GM19238 (cell line): ENCODE data around the gene TMCO6.
A peak's percentile ranks its signal among the peaks of the same experiment; 100 is the strongest.
"Not testable (repeated sequence)": the region's sequence is repeated elsewhere in the genome, so short reads cannot be mapped to it uniquely, and the experiment has no call there.

Source experiments
- DNase-seq: peaks from one replicate; pipeline ENCODE4 v3.0.0; 2011; ENCODE audit warnings: low spot score; ENCODE audit not compliant: insufficient read length

Gene TMCO6

DNA sequence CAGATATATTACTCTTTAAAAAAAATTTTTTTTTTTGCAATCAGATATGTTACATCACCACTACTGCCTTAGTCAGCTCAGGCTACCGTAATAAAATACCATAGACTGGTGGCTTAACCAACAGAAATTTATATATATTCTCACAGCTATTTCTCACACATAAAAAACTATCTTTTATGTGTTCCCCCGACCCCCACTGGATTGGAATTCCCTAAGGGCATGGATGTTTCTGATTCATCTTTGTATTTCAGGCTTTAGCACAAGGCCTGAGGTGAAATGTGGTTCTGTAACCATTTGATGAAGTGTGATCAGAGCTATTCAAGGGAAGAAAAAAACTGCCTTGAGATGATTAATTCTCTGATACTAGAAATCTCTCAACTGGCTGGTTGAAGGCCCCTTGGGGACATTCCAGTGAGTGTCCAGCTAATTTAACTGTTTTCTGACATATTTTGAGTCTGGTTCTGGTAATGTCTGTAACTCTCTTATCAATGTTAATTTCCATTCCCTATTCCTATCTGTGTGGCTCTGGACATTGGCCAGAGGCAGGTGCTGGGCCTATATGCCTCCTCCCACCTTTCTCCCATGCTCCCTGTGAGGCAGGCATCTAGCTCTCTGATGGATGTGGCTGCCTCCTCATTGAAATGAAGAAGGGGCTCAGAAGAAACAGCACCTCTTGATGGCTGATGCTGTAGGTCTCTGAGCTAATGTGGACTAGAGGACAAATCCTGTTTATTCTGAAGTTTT, 8.8 kb upstream of the TMCO6 start:
- no peak for DNase-seq

DNA sequence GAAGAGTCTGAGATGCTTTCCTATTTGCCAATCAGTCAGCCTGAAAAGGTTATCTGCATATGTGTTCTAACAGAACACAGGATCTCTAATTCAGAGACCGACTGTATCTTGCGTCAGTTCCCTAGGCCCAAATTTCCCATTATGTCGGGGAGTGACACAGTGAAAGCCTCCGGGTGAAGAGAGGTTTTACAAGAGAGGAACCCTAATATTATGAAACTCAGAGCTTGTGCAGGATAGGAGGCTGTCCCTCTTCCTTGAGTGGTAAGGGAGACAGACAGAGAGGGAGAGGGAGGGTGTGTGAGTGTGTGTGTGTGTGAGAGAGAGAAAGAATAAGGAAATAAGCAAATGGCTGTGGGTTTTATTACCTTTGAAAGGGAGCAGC, 8.2 kb upstream of the TMCO6 start:
- DNase-seq: no peak

DNA sequence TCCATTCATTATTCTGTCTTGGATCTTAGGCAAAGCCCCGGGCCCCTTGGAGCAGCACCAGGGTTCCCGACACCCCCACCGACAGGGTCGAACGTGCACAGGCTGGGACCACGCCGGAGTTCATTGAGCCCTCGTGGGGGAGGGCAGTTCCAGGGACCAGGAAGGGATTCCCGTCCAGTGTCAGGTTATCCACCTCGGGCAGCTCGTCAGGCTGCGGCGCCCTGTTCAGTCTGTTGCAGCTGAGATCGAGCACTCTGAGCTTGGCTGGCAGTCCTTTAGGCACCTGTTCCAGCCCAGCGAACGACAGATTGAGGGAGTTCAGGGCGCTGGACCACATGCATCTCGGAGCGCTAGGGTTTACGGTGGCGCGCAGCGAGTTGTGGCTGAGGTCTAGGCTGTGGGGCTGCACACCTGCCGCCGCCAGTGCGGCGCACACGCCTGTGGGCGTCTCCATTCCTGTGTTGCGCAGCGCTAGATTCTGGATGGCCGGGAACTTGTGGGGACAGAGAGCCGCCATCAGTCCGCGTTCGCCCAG, 7.4 kb upstream of the TMCO6 start:
- no peak for DNase-seq

DNA sequence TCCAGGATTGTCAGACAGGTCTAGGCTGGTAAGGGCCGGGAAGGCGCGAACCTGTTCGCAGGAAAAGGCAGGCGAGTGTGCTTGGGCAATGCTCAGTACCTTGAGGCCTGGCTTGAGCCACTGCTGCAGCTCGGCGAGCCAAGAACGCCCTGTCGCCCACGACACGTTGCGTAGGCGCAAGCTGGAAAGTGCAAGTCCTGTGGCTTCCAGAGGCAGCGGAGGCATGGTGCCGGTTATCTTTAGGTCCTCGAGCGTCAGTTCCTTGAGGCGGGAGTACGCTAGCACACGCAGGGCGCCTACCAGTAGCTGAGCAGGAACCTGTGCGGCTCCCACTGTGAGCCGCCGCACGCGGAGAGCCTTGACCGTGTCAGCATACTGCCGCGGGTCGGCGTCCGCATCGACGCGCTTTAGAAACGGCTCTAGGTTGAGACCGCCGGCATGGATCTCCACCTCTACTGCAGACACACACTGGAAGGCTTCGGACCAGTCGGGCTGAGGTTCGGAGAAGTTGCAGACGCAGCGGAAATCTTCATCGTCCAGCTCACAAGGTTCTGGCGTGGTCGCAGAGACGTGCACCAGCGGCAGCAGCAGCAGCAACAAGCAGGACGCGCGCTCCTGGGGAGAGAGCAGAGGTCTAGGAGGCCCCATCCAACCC, 6.8 kb upstream of the TMCO6 start:
- peak; percentile 18 for DNase-seq

DNA sequence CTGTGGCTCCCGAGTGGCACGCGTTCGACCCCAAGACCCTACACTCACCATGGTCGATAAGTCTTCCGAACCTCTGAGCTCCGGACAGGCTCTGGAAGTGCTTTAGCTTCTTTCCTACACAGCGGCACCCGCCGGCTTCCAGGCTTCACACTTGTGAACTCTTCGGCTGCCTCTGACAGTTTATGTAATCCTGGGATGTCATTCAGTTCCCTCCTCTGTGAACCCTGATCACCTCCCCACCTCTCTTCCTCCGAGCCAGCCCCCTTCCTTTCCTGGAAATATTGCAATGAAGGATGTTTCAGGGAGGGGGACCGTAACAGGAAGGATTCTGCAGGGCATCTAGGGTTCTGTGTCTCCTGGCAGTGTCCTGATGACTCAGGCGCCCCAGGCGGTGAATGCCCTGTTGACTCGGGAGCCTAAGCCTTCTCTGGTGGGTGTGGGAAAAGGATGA, 6.2 kb upstream of the TMCO6 start, which contains the start of gene CD14:
TSS of gene CD14 (minus strand) at position 155 of the 451 bp plus-strand sequence. CDS start at position 51, 104 bp downstream.
- DNase-seq: no peak

DNA sequence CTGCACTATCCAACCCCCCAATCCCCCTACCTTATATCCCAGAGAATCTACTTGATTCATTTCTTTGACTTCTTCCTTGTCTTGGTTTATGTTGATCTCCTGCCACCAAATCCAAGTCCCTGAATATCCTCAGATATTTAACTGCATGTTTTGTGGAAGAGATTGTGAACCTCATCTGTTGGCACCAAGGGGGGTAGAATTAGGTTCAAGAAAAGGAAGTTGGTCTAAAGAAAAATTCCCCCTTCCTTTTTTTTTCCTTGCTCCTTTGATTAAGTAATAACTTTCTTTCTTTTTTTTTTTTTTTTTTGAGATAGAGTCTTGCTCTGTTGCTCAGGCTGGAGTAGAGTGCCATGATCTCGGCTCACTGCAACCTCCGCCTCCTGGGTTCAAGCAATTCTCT, 5.8 kb upstream of the TMCO6 start:
- DNase-seq: no peak

DNA sequence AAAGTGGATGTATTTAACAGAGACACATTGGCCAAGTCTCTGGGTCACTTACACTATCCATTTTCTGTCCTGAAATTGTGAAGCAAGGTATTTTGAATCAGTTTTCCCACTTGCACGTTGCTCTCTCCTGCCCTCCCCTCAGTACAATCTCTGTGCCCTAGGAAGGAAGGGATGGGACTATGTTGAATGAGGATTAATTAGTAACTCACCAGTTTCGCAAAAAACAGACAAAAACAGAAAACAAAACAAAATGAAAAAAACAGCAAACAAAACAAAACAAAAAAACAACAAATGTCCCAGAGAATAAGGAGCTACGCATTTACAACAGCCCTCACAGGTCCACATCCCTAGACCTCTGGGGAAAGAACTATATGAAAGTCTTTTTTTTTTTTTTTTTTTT, 5.1 kb upstream of the TMCO6 start:
- no peak for DNase-seq

DNA sequence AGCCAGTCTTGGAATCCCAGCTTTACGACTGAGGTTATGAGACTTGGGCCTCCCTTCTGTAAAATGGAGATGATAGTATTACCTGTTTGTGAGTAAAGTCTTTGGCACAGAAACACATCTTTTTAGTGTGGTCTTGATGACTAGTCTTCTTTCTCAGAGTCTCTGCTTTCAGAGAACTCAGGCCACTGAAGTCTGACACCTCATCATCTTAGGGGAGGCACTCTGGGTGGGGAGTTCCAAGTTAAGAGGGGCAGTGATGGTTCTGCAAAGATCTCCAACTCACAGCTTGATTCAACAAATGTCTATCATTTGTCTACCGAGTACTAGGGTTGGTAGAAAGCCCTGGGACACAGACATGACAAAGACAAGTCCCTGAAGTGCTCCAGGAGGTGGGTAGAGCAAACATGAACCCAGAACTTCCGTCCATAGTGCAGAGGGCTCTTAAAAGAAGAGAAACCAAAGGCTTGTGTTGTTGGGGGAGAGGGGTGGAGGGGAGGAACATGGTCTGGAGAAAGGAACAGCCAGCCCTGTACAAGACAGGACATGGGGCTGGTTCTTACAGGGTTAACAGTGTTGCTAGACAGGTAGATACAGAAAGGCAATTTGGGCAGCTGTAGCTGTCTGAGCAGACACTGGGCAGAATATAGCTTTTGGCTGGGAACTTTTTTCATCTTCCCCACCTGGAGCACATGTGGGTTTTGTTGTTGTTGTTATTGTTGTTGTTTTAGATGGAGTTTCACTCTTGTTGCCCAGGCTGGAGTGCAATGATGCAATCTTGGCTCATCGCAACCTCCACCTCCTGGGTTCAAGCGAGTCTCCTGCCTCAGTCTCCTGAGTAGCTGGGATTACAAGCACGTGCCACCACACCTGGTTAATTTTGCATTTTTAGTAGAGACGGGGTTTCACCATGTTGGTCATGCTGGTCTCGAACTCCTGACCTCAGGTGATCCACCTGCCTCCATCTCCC, 3.7 kb upstream of the TMCO6 start:
- no peak for DNase-seq

DNA sequence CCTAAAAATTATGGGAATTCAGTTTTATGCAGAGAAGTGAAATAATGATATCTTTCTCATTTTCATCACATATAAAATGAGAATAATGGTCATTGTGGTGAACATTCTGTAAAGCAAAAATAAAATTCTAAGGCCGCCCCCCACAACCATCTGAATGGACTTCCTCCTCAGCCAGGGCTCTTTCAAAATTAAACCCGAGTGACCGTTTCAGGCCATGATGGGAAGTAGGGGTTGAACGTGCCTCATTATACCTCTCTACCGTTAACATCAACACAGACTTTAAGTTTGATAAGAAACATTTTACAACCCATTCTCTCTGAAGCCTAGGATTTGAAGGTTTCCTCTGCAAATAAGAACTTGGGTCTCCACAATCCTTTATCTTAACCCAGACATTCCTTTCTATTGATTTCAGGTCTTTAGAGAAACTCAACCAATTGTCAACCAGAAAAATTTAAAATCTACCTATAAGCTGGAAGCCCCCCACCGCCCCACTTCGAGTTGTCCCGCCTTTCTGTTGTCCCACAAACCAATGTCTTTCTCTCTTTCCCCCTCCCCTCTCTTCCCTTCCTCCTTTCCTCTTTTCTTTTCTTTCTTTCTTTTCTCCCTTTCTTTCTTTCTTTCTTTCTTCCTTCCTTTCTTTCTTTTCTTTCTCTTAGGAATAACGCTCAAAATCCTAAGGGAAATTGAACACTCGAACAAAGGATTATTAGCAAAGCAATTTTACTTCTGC, 1.7 kb upstream of the TMCO6 start:
- no peak for DNase-seq

DNA sequence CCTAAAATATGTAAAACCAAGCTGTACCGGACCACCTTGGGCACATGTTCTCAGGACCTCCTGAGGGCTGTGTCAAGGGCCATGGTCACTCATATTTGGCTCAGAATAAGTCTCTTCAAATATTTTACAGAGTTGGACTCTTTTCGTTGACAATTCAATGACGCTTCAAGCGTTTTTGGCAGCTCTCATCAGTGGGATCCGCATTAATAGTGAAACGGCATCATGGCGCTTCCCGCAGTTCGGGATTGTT, 428 bp upstream of the TMCO6 start:
- DNase-seq: not testable (repeated sequence)

DNA sequence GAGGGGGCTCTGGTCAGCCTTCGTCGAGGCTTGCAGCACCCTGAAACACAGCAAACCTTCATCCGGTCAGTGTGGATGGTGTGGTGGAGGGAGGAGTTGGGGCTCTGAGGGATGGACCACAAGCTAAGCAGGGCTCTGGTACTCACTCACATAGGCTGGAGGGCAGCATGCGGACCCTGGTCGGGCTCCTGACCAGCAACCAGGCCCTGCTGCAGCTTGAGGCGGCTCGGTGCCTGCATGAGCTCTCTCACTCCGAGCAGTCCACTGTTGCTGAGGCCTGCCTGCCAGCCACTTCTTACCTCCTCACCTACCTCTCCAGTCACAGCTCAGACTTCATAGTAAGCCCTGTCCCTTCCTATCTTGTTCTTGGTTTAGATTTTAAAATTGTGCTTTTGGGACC, 2.5 kb downstream of the TMCO6 start:
- no peak for DNase-seq

DNA sequence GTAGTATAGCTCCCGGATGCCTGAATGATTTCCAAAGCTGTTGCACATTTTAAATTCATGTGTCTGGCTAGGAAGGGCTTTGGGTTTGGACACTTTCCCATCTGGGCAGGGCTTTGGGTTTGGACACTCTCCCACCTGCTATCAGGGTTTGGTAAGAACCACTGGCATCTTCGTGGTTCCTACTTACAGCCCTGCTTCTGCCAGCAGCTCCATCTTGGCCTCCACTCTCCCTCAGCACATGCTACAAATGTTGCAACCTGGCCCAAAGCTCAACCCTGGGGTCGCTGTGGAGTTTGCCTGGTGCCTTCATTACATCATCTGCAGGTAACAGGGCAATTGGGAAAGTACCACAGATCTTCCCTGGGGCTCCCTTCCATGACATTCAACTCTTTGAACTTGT, 3.5 kb downstream of the TMCO6 start:
- DNase-seq: no peak

DNA sequence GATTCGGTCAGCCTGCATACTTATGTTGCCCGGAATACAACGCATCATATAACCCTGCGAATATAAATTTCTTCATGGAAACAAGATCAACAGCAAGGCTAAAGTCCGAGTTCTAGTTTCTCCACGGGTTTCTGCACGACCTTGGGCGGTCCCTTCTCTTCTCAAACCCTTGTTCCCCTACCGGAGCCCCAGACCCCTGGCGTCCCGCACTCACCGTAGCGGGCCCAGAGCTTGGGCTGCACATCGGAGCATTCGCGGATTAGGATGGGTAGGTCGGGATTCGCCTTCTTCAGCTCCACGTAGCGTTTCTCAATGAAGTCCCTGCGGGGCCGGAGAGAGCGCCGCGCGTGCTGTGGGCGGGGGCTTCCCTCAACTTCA, 7.8 kb downstream of the TMCO6 start:
- DNase-seq: no peak

DNA sequence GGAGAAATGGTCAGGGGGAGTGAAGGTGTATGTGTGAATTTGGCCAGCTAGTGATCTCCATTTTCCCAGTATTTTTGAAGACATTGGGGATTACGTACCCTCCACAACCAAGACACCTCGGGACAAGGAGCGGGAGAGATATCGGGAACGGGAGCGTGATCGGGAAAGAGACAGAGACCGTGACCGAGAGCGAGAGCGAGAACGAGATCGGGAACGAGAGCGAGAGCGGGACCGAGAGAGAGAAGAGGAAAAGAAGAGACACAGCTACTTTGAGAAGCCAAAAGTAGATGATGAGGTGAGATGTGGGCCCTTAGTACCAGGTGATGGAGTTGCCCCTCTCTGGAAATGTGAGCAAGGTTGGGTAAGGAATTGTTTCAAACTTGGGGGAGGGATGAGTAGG, 19.6 kb downstream of the TMCO6 start:
- no peak for DNase-seq

DNA sequence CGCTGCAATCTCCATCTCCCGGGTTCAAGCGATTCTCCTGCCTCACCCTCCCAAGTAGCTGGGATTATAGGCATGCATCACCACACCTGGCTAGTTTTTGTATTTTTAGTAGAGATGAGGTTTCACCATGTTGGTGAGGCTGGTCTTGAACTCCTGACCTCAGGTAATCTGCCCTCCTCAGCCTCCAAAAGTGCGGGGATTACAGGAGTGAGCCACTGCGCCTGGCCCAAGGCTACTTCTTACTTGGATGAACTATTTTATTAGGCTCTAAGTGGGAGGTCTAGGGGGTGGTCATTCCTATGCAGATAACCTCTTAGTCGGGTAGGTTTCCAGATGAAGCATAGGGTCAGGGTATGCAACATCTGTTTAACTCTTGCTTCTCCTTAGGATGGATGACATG, 21.1 kb downstream of the TMCO6 start:
- DNase-seq: not testable (repeated sequence)

DNA sequence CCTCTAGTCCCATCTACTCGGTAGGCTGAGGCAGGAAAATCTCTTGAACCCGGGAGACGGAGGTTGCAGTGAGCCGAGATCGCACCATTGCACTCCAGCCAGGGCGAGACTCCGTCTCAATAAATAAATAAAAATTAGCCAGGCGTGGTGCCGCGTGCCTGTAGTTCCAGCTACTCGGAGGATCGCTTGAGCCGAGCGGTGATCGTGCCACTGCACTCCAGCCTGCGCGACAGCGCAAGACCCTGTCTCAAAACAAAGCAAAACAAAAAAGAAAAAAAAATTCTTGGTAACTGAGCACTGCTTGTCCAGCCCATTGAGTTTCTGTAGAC, 24.7 kb downstream of the TMCO6 start:
- no peak for DNase-seq

DNA sequence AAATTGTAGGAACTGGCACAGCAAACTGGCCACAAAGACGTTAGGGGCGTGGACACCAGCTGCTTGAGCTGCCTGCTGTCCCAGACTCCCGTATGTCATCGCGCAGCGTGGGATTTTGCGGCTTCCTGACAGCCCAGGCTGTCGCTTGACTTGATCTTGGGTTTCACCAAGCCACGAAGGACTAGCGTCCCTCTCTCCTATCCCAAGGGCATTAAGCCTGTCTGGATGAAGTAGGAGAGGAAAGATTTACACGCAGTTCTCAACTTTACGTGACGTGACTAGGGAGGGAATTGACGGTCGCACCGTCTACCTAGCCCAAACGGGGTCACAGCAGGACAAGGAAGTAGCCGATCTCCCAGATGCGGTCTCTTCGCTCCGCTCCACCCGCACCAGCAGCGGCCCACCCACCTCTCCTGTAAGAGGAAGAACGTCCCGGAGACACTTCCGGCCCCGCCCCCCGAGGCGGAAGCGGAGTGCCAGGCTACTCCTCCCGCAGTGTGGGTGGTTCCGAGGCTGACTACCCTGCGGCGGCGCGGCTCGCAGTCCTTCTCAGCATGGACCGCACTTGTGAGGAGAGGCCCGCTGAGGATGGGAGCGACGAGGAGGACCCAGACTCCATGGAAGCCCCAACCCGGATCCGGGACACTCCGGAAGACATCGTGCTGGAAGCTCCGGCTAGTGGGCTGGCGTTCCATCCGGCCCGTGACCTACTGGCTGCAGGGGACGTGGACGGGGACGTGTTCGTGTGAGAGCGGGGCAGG, 25.3 kb downstream of the TMCO6 start, which contains the start of gene WDR55:
TSS of gene WDR55 (plus strand) at position 546 of the 761 bp plus-strand sequence. CDS start at position 555, 9 bp downstream.
- DNase-seq: peak; percentile 90

DNA sequence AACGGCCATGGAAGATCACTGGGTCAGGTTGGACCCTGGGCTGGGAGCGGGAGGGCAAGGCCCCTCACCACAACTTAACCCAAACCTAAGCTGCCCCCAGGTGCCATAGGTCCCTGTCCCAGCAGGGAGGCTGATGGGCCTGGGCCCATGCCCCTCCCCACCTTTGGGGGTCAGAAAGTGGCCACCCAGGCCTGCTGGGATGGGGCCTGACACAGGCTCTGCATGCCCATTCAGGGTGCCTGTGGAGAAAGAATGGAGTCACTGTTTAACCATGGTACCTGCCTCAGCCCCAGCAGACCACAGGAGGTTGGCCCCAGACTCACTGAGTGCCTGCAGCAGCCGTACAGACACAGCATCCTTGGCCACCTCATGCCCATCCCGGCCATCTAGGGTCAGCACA, 31.8 kb downstream of the TMCO6 start:
- not testable (repeated sequence) for DNase-seq

DNA sequence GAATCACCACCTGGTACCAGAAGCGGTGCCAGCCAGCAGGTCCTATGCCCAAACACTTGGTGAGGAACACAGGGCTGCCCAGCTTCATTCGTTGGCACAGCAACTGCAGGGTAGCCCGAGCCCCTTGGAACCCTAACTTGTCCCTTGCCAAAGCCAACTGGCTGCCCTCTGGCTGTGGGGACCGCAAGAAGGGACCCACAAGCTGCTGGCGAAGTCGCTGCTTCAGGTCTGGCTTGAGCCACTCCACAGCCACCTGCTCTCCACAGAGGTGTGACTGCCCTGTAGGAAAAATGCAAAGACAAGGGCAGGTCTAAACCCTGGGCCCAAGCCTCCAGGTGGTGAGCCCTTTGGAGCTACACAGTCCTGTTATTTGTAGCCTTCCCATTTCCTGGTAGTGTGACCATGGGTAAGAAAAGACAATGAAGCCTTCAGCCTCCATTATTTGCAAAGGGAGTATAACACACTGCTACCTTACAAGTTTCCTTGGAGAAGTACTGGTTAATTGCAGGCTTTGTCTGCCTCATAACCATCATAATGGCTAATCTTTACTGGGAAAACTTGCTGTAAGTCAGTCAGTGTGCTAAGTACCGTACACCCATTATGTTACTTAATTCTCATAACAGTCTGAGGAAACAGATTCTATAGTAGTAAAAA, 32.3 kb downstream of the TMCO6 start:
- no peak for DNase-seq
